IPS-NIHi11 (cell line): Measurements from ENCODE around the gene SIRT6.
"Not testable (repeated sequence)": the region's sequence is repeated elsewhere in the genome, so short reads cannot be mapped to it uniquely, and the experiment has no call there.

Experiments used
- DNase-seq: peaks from one replicate; pipeline ENCODE4 v3.0.0; 2012; ENCODE audit warnings: mixed read lengths, low spot score

The SIRT6 gene

GRCh38 chr19:4135386-4135785, 47.0 kb downstream of the SIRT6 start:
- not testable (repeated sequence) for DNase-seq

GRCh38 chr19:4134351-4134750, 48.0 kb downstream of the SIRT6 start:
- DNase-seq: no peak

GRCh38 chr19:4130744-4131438, 51.5 kb downstream of the SIRT6 start:
- no peak for DNase-seq

- DNase-seq: not testable (repeated sequence)
Measured at GRCh38 chr19:4129050-4129449, 53.3 kb downstream of the SIRT6 start.

GRCh38 chr19:4127322-4127721, 55.0 kb downstream of the SIRT6 start:
- DNase-seq: not testable (repeated sequence)

GRCh38 chr19:4124638-4125037, 57.7 kb downstream of the SIRT6 start:
- DNase-seq: no peak
